H1 (cell line): ENCODE data around the gene ADGRV1. TPM values are rescaled to one million over a fixed set of nuclear protein-coding genes. Genes with fewer than 3 reads are reported as not detected.

Experiments used
- CTCF ChIA-PET: fragments of 300-600 bp; sonication (Branson Sonifier 250); formaldehyde crosslinking; loops from one replicate; lab custom pipeline; 2021; ENCODE audit not compliant: partially characterized antibody; lab: Charles Lee
- POLR2A ChIA-PET: fragments of 300-600 bp; sonication (Branson Sonifier 250); formaldehyde crosslinking; loops from one replicate; lab custom pipeline; 2021; ENCODE audit warnings: inconsistent platforms; ENCODE audit not compliant: partially characterized antibody; lab: Charles Lee
- DNase-seq, 2 experiments: peaks; one replicate each; pipeline versions ENCODE4 v3.0.0 to v3.0.0-alpha.2; 2010 to 2022; ENCODE audit warnings: low spot score in 2 of 2, low read depth in 1 of 2, mixed read lengths in 1 of 2
- FAIRE-seq: peaks from 2 replicates; lab custom pipeline; 2011; peaks lifted over from hg19 to GRCh38; lab: Jason Lieb, UNC
- H2AFZ ChIP-seq: 2 replicates; pipeline ENCODE4 v1.8.1; 2012; ENCODE audit warnings: low read length, inconsistent platforms
- H2AK5ac ChIP-seq: 2 replicates; pipeline ENCODE4 v1.6.1; 2013; ENCODE audit warnings: low read depth, low read length
- H2BK120ac ChIP-seq: replicated peaks from 2 replicates; pipeline ENCODE3; 2013; ENCODE audit warnings: low read depth, low read length, inconsistent platforms
- H2BK12ac ChIP-seq: 2 replicates; pipeline ENCODE4 v1.6.1; 2013; ENCODE audit warnings: low read depth, low read length
- H2BK15ac ChIP-seq: 2 replicates; pipeline ENCODE4 v1.6.1; 2013; ENCODE audit warnings: low read length
- H2BK20ac ChIP-seq: 2 replicates; pipeline ENCODE4 v1.6.1; 2013; ENCODE audit warnings: low read length
- H2BK5ac ChIP-seq: 2 replicates; pipeline ENCODE4 v1.6.1; 2013; ENCODE audit warnings: low read depth, low read length
- H3K14ac ChIP-seq: 2 replicates; pipeline ENCODE4 v1.6.1; 2013; ENCODE audit warnings: inconsistent platforms; ENCODE audit not compliant: insufficient read length
- H3K18ac ChIP-seq: 2 replicates; pipeline ENCODE4 v1.6.1; 2013; ENCODE audit warnings: low read length; ENCODE audit errors: extremely low read depth
- H3K23ac ChIP-seq: 2 replicates; pipeline ENCODE4 v1.6.1; 2013; ENCODE audit warnings: inconsistent platforms; ENCODE audit not compliant: insufficient read length
- H3K23me2 ChIP-seq: 2 replicates; pipeline ENCODE4 v1.6.1; 2013; ENCODE audit warnings: low read depth, low read length
- H3K27ac ChIP-seq: 2 replicates; pipeline ENCODE4 v1.6.1; 2011; ENCODE audit warnings: low read depth, low read length, inconsistent platforms
- H3K27me3 ChIP-seq, 4 experiments: replicated peaks in 1 of 4; 1 replicate in 1 of 4; 2 replicates in 3 of 4; pipeline versions ENCODE4 v1.6.1 to v1.8.1; 2011 to 2013; ENCODE audit warnings: low read length in 3 of 4, mild to moderate bottlenecking in 3 of 4, inconsistent platforms in 2 of 4, mixed read lengths in 2 of 4, moderate library complexity in 1 of 4; ENCODE audit not compliant: control insufficient read depth in 3 of 4, insufficient read depth in 3 of 4; ENCODE audit errors: extremely low read depth in 1 of 4
- H3K36me3 ChIP-seq, 4 experiments: 2 replicates each; pipeline versions ENCODE4 v1.6.1 to v1.8.1; 2011 to 2013; ENCODE audit warnings: mild to moderate bottlenecking in 4 of 4, low read length in 3 of 4, moderate library complexity in 2 of 4, control low read depth in 1 of 4, inconsistent platforms in 1 of 4; ENCODE audit not compliant: insufficient read depth in 4 of 4, control insufficient read depth in 2 of 4
- H3K4ac ChIP-seq: replicated peaks from 2 replicates; pipeline ENCODE3; 2013; ENCODE audit warnings: low read length, low read depth, mixed read lengths, inconsistent platforms; ENCODE audit not compliant: insufficient read length
- H3K4me1 ChIP-seq, 4 experiments: replicated peaks in 1 of 4; 1 replicate in 1 of 4; 2 replicates in 3 of 4; pipeline versions ENCODE4 v1.6.1 to v1.8.1; 2011 to 2013; ENCODE audit warnings: low read length in 3 of 4, inconsistent platforms in 2 of 4, mixed read lengths in 1 of 4; ENCODE audit not compliant: insufficient read depth in 4 of 4, control insufficient read depth in 3 of 4
- H3K4me2 ChIP-seq, 2 experiments: 2 replicates each; pipeline versions ENCODE4 v1.6.1 to v1.8.1; 2011 to 2013; ENCODE audit warnings: low read depth in 2 of 2, low read length in 2 of 2, control low read depth in 1 of 2, inconsistent platforms in 1 of 2, mild to moderate bottlenecking in 1 of 2; ENCODE audit not compliant: insufficient read depth in 1 of 2
- H3K4me3 ChIP-seq, 4 experiments: fragments of 200-600, 300-600 bp in 1 of 4; sonication (generic), shearing (Covaris generic), sonication (Bioruptor Twin) in 1 of 4; 2 replicates each; pipeline versions ENCODE4 v1.5.1 to v1.8.1; 2011 to 2016; ENCODE audit warnings: low read length in 4 of 4, low read depth in 3 of 4, control low read depth in 2 of 4, inconsistent platforms in 2 of 4, mild to moderate bottlenecking in 2 of 4, mixed read lengths in 1 of 4, moderate library complexity in 1 of 4; ENCODE audit not compliant: insufficient read depth in 2 of 4; ENCODE audit errors: extremely low read depth in 1 of 4
- H3K56ac ChIP-seq: replicated peaks from 2 replicates; pipeline ENCODE3; 2013; ENCODE audit warnings: low read depth, mild to moderate bottlenecking, mixed read lengths, low read length, inconsistent platforms; ENCODE audit not compliant: insufficient read length
- H3K79me1 ChIP-seq: 2 replicates; pipeline ENCODE4 v1.6.1; 2013; ENCODE audit warnings: low read depth, low read length, control low read depth
- H3K79me2 ChIP-seq, 2 experiments: 2 replicates each; pipeline versions ENCODE4 v1.6.1 to v1.8.1; 2012 to 2013; ENCODE audit warnings: low read length in 2 of 2, mild to moderate bottlenecking in 2 of 2, inconsistent platforms in 1 of 2; ENCODE audit not compliant: insufficient read depth in 2 of 2, control insufficient read depth in 1 of 2
- H3K9ac ChIP-seq, 4 experiments: replicated peaks in 1 of 4; 1 replicate in 1 of 4; 2 replicates in 3 of 4; pipeline versions ENCODE4 v1.6.1 to v1.8.1; 2011 to 2013; ENCODE audit warnings: low read depth in 3 of 4, low read length in 3 of 4, control low read depth in 2 of 4, mild to moderate bottlenecking in 2 of 4, moderate library complexity in 2 of 4, inconsistent platforms in 1 of 4; ENCODE audit errors: extremely low read depth in 1 of 4
- H3K9me3 ChIP-seq, 2 experiments: 2 replicates each; pipeline versions ENCODE4 v1.6.1 to v1.8.1; 2012 to 2013; ENCODE audit warnings: mild to moderate bottlenecking in 2 of 2, moderate library complexity in 2 of 2, control low read depth in 1 of 2, inconsistent platforms in 1 of 2, low read depth in 1 of 2, low read length in 1 of 2, mixed read lengths in 1 of 2; ENCODE audit not compliant: insufficient read depth in 2 of 2
- H4K20me1 ChIP-seq, 2 experiments: replicated peaks in 1 of 2; 2 replicates each; pipeline versions ENCODE3 to v1.8.1; 2011 to 2013; ENCODE audit warnings: inconsistent platforms in 2 of 2, low read length in 2 of 2, mild to moderate bottlenecking in 1 of 2; ENCODE audit not compliant: insufficient read depth in 2 of 2, control insufficient read depth in 1 of 2
- H4K5ac ChIP-seq: 2 replicates; pipeline ENCODE4 v1.6.1; 2013; ENCODE audit warnings: low read length, low read depth, mixed read lengths, inconsistent platforms; ENCODE audit not compliant: insufficient read length
- H4K8ac ChIP-seq: 2 replicates; pipeline ENCODE4 v1.8.0; 2013; ENCODE audit warnings: mild to moderate bottlenecking, moderate library complexity, low read length, inconsistent platforms; ENCODE audit not compliant: insufficient read depth; ENCODE audit errors: extremely low read depth
- H4K91ac ChIP-seq: replicated peaks from 2 replicates; pipeline ENCODE3; 2013; ENCODE audit warnings: low read length, mixed read lengths, inconsistent platforms; ENCODE audit not compliant: insufficient read length
- CBX5 ChIP-seq: fragments of 300-800, 300-1000 bp; sonication (generic); IDR thresholded peaks from 2 replicates; pipeline ENCODE4 v1.7.1; 2016; ENCODE audit warnings: antibody characterized with exemption, low read length, low read depth
- NRF1 ChIP-seq: IDR thresholded peaks from 2 replicates; pipeline ENCODE4 v1.6.1; 2011; ENCODE audit warnings: mild to moderate bottlenecking, low read depth, low read length, improper control_type of control experiment
- POLR2A ChIP-seq, 2 experiments: IDR thresholded peaks; 1 replicate in 1 of 2; 2 replicates in 1 of 2; pipeline ENCODE4 v1.6.1; 2011; ENCODE audit warnings: low read depth in 2 of 2, low read length in 2 of 2, mild to moderate bottlenecking in 2 of 2; ENCODE audit errors: control extremely low read depth in 1 of 2
- RBBP5 ChIP-seq: IDR thresholded peaks from 2 replicates; pipeline ENCODE4 v1.7.1; 2012; ENCODE audit warnings: low read depth, mild to moderate bottlenecking, inconsistent platforms, low read length, moderate library complexity, borderline replicate concordance
- RFX5 ChIP-seq: IDR thresholded peaks from 2 replicates; pipeline ENCODE4 v1.6.1; 2011; ENCODE audit warnings: low read depth, low read length, improper control_type of control experiment, borderline replicate concordance
- TAF7 ChIP-seq: optimal IDR thresholded peaks from 2 replicates; pipeline ENCODE3; 2011; ENCODE audit warnings: low read depth, mild to moderate bottlenecking, inconsistent platforms, low read length, moderate library complexity, borderline replicate concordance
- YY1 ChIP-seq: IDR thresholded peaks from 2 replicates; pipeline ENCODE4 v1.6.1; 2011; ENCODE audit warnings: low read depth, mild to moderate bottlenecking, low read length
- polyA plus RNA-seq, 7 experiments: library from polyadenylated mRNA; depleted of rRNA in 3 of 7; stranded (reverse) in 5 of 7; unstranded in 2 of 7; fragments of >200 nt in 5 of 7; fragments of 200-250 nt in 2 of 7; gene quantifications; 1 replicate in 5 of 7; 2 replicates in 1 of 7; 4 replicates in 1 of 7; pipeline versions ENCODE4 v1.2.1 to v1.2.3, GENCODE V29; 2011 to 2013; ENCODE audit warnings: missing spikeins in 2 of 7, mixed read lengths in 2 of 7
- total RNA-seq: library from RNA; stranded (reverse); fragmentation: NEBNext Ultra II Directional; extraction: Animal tissue kit (Norgen Biotek cat#: 25700); gene quantifications from 2 replicates; pipeline ENCODE4 v1.2.1, GENCODE V29; 2021

The ADGRV1 gene
- total and polyA plus RNA-seq, 2 of the 8 experiments (the other 6 are each of a cell fraction or from before 2014, with no cell fraction given) = 53.1 to 62.2 TPM

- no peaks in the 10 kb centered on the region for H3K9me3 ChIP-seq
- H3K23ac ChIP-seq = no peak overlapping the region
- no peak overlapping the region for H2BK120ac ChIP-seq
- H2AK5ac ChIP-seq = no peak overlapping the region
- TF ChIP-seq YY1 (no peak), CBX5 (no peak), NRF1 (no peak), RBBP5 (no peak), POLR2A (IDR thresholded peaks at IDR 0.05; ENCODE audit: control extremely low read depth in 1 of 2, low read depth in 2 of 2, low read length in 2 of 2) (no peak), RFX5 (no peak), TAF7 (no peak)
- H2BK15ac ChIP-seq = no peak overlapping the region
- no peak overlapping the region for H3K56ac ChIP-seq
- H3K79me2 ChIP-seq = no peaks in the 10 kb centered on the region
- no peak overlapping the region for H2BK5ac ChIP-seq
- no peak overlapping the region for H3K9ac ChIP-seq
- ChIA-PET CTCF (interaction anchor here (0.6 to 6.0 kb wide), 4 partner anchors 9 to 509 kb away, joined by 3 to 40 read pairs (median 6); no protein-coding TSS in a partner anchor), POLR2A (no interaction called here)
- no peak overlapping the region for H3K4me3 ChIP-seq
- H3K4ac ChIP-seq = no peak overlapping the region
- peaks cover 0 to 9% (median 1%) of the 10 kb centered on the region in 4 experiments; a peak in 3 of 8 replicates for H3K36me3 ChIP-seq
- H4K8ac ChIP-seq = no peak overlapping the region
- no peaks in the 10 kb centered on the region for H4K20me1 ChIP-seq
- no peak overlapping the region for H2BK20ac ChIP-seq
- H3K4me1 ChIP-seq = peaks cover 0 to 8% (median 2%) of the 10 kb centered on the region in 4 experiments; a peak in 2 of 7 replicates
- H2AFZ ChIP-seq = no peak overlapping the region
- H3K4me2 ChIP-seq = no peak overlapping the region
- DNase-seq (no peak), FAIRE-seq (no peak)
- H3K79me1 ChIP-seq = no peaks in the 10 kb centered on the region
- no peak overlapping the region for H4K91ac ChIP-seq
- H3K27me3 ChIP-seq = no peaks in the 10 kb centered on the region
- no peak overlapping the region for H3K18ac ChIP-seq
- no peak overlapping the region for H3K14ac ChIP-seq
- no peaks in the 10 kb centered on the region for H3K23me2 ChIP-seq
- no peak overlapping the region for H2BK12ac ChIP-seq
- H3K27ac ChIP-seq = no peak overlapping the region
- H4K5ac ChIP-seq = no peak overlapping the region
Observed at GRCh38 chr5:90875456-90875855, 316.9 kb downstream of the ADGRV1 start.
